Mammary epithelial cell (primary cell): ENCODE results near the gene DPYSL4.

Experiments used
- EZH2 ChIP-seq: IDR thresholded peaks from 2 replicates; pipeline ENCODE4 v1.6.1; 2012; ENCODE audit warnings: low read length, inconsistent platforms, borderline replicate concordance
- TF ChIP-seq, protein P1 (sequence below), 2 donors: IDR thresholded peaks in 1 of 2; conservative IDR thresholded peaks in 1 of 2; 2 replicates each; pipeline ENCODE4 v1.5.1; 2011 to 2012; ENCODE audit warnings: inconsistent platforms in 2 of 2, low read length in 2 of 2, mild to moderate bottlenecking in 2 of 2, control low read depth in 1 of 2, low read depth in 1 of 2; ENCODE audit not compliant: insufficient read depth in 1 of 2; ENCODE audit errors: extremely low read depth in 1 of 2

DNA sequence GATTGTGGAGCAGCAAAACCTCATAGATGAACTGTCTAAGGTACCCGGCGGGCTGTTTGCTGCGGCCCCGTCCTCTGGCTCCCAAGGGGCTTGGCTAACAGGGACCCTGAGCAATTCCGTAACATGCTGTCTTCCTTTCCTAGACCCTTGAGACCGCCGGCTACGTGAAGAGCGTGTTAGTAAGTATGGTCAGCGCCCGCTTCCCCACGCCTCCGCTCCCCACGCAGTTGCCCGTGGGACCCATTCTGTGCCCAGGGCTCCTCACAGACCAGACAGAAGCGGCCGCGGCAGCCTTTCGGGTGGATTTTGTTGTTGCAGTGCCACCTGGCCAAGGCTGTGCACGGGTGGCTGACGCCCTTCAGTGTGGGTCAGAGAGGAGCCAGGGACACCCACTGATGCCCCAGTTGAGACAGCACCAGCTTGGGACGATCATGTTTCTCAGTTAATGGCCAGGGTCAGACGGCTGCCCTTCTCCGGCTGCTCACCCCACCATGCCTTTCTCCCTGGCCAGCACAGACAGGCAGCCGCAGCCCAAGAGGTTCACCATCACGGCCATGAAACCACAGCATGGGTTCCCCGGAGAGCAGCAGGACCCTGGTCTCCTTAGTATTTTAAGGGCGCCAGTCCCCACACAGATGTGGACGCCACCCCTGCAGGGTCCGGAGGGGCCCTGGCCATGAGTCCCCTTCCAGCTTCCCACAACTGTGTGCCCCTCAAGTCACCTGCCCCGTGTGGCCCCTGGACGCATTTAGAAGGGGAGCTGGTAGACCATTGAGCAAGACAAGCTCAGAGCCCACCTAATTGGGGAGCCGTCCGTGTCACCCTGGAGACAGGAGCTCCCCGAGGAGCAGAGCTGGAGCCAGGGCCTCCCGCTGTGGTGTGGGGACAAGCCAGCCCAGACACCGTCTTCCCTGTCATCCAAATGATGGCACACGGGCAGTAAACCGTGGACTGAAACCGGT, 49.4 kb upstream of the DPYSL4 start:
- TF ChIP-seq, protein P1, sequence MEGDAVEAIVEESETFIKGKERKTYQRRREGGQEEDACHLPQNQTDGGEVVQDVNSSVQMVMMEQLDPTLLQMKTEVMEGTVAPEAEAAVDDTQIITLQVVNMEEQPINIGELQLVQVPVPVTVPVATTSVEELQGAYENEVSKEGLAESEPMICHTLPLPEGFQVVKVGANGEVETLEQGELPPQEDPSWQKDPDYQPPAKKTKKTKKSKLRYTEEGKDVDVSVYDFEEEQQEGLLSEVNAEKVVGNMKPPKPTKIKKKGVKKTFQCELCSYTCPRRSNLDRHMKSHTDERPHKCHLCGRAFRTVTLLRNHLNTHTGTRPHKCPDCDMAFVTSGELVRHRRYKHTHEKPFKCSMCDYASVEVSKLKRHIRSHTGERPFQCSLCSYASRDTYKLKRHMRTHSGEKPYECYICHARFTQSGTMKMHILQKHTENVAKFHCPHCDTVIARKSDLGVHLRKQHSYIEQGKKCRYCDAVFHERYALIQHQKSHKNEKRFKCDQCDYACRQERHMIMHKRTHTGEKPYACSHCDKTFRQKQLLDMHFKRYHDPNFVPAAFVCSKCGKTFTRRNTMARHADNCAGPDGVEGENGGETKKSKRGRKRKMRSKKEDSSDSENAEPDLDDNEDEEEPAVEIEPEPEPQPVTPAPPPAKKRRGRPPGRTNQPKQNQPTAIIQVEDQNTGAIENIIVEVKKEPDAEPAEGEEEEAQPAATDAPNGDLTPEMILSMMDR (conservative IDR thresholded peaks at IDR 0.05 in 1 of 2, IDR thresholded peaks at IDR 0.05 in 1 of 2; ENCODE audit: extremely low read depth in 1 of 2, insufficient read depth in 1 of 2, low read depth in 1 of 2, low read length in 2 of 2): no peak
- no peak for TF ChIP-seq EZH2
